CD14-positive monocyte (primary cell): ENCODE results near the gene DENND1B. TPM values are rescaled to one million over a fixed set of nuclear protein-coding genes. Genes with fewer than 3 reads are reported as not detected.

Experiments
- DNase-seq, 3 donors: peaks; one replicate each; pipeline ENCODE4 v3.0.0-alpha.2; 2011 to 2022
- H2AFZ ChIP-seq: 2 replicates; pipeline ENCODE4 v1.6.0; 2012; ENCODE audit warnings: mild to moderate bottlenecking, low read depth, low read length, inconsistent platforms; ENCODE audit not compliant: insufficient read depth, poor library complexity, severe bottlenecking
- H3K27ac ChIP-seq, 2 donors: 1 replicate in 1 of 2; 2 replicates in 1 of 2; pipeline ENCODE4 v1.5.1; 2012 to 2013; ENCODE audit warnings: low read length in 2 of 2, control low read depth in 1 of 2, inconsistent platforms in 1 of 2, low read depth in 1 of 2, mild to moderate bottlenecking in 1 of 2
- H3K27me3 ChIP-seq, 2 donors: one replicate each; pipeline versions ENCODE4 v1.6.0 to v1.6.1; 2011 to 2013; ENCODE audit warnings: low read length in 2 of 2; ENCODE audit not compliant: control insufficient read depth in 2 of 2, insufficient read depth in 2 of 2
- H3K36me3 ChIP-seq, 2 donors: replicated peaks in 1 of 2; 1 replicate in 1 of 2; 2 replicates in 1 of 2; pipeline versions ENCODE4 v1.5.1 to v1.6.1; 2012 to 2013; ENCODE audit warnings: low read length in 2 of 2, control low read depth in 1 of 2, inconsistent platforms in 1 of 2, mild to moderate bottlenecking in 1 of 2; ENCODE audit not compliant: insufficient read depth in 2 of 2, control insufficient read depth in 1 of 2
- H3K4me1 ChIP-seq, 2 donors: 1 replicate in 1 of 2; 2 replicates in 1 of 2; pipeline versions ENCODE4 v1.5.1 to v1.6.1; 2012 to 2013; ENCODE audit warnings: low read length in 2 of 2, control low read depth in 1 of 2, inconsistent platforms in 1 of 2, mild to moderate bottlenecking in 1 of 2, moderate library complexity in 1 of 2; ENCODE audit not compliant: insufficient read depth in 2 of 2, control insufficient read depth in 1 of 2
- H3K4me2 ChIP-seq: replicated peaks from 2 replicates; pipeline ENCODE3; 2012; ENCODE audit warnings: low read length, moderate library complexity, mild to moderate bottlenecking; ENCODE audit not compliant: poor library complexity, severe bottlenecking; ENCODE audit errors: extremely low read depth
- H3K4me3 ChIP-seq, 3 experiments: fragments of 200-600 bp in 1 of 3; sonication (generic) in 1 of 3; replicated peaks in 1 of 3; 1 replicate in 2 of 3; 2 replicates in 1 of 3; pipeline ENCODE4 v1.5.1; 2011 to 2013; ENCODE audit warnings: low read length in 3 of 3, mild to moderate bottlenecking in 3 of 3, control low read depth in 2 of 3, low read depth in 2 of 3, inconsistent platforms in 1 of 3, moderate library complexity in 1 of 3
- H3K79me2 ChIP-seq: 2 replicates; pipeline ENCODE4 v1.6.0; 2012; ENCODE audit warnings: mild to moderate bottlenecking, control low read depth, inconsistent platforms, low read length, moderate library complexity; ENCODE audit not compliant: insufficient read depth
- H3K9ac ChIP-seq: 2 replicates; pipeline ENCODE4 v1.6.0; 2017; ENCODE audit warnings: low read length, mild to moderate bottlenecking; ENCODE audit not compliant: insufficient read depth, poor library complexity, severe bottlenecking
- H3K9me3 ChIP-seq, 2 donors: replicated peaks in 1 of 2; 1 replicate in 1 of 2; 2 replicates in 1 of 2; pipeline versions ENCODE4 v1.5.1 to v1.6.1; 2012 to 2013; ENCODE audit warnings: low read length in 2 of 2, control low read depth in 1 of 2; ENCODE audit not compliant: control insufficient read depth in 1 of 2, insufficient read depth in 1 of 2
- H4K20me1 ChIP-seq: 2 replicates; pipeline ENCODE4 v1.6.0; 2012; ENCODE audit warnings: mild to moderate bottlenecking, low read length, control low read depth, moderate library complexity; ENCODE audit not compliant: insufficient read depth
- H3K27ac Mint-ChIP-seq, 7 donors: one replicate each; pipeline ENCODE4 v1.8.0; 2020; ENCODE audit warnings: mild to moderate bottlenecking in 7 of 7, mixed read lengths in 7 of 7, moderate library complexity in 6 of 7, inconsistent platforms in 2 of 7
- H3K27me3 Mint-ChIP-seq, 3 donors: one replicate each; pipeline ENCODE4 v1.8.0; 2021 to 2022; ENCODE audit warnings: low read depth in 3 of 3, mild to moderate bottlenecking in 3 of 3, mixed read lengths in 3 of 3, moderate library complexity in 3 of 3, inconsistent platforms in 1 of 3
- H3K36me3 Mint-ChIP-seq, 2 donors: one replicate each; pipeline ENCODE4 v1.8.0; 2020; ENCODE audit warnings: mixed read lengths in 2 of 2, inconsistent platforms in 1 of 2, mild to moderate bottlenecking in 1 of 2
- H3K4me1 Mint-ChIP-seq: one replicate; pipeline ENCODE4 v1.8.0; 2020; ENCODE audit warnings: mild to moderate bottlenecking, mixed read lengths
- H3K4me3 Mint-ChIP-seq, 2 donors: one replicate each; pipeline ENCODE4 v1.8.0; 2020; ENCODE audit warnings: mild to moderate bottlenecking in 2 of 2, mixed read lengths in 2 of 2, moderate library complexity in 1 of 2
- H3K9me3 Mint-ChIP-seq, 7 donors: one replicate each; pipeline ENCODE4 v1.8.0; 2020 to 2022; ENCODE audit warnings: mixed read lengths in 7 of 7, mild to moderate bottlenecking in 6 of 7, moderate library complexity in 6 of 7, inconsistent platforms in 2 of 7
- WGBS: methylation state at CpG from one replicate; pipeline ENCODE4 v1.1.5; 2013; ENCODE audit warnings: missing lambda C conversion rate; ENCODE audit not compliant: insufficient coverage; 5-methylcytosine and 5-hydroxymethylcytosine counted together
- intact Hi-C, 2 donors: fragments of 100-400 bp; cut with micrococcal nuclease; formaldehyde crosslinking; loops; one replicate each; pipeline versions ENCODE4 v1.15.0 to v1.15.1; 2023
- polyA plus RNA-seq, 3 donors: library from polyadenylated mRNA; depleted of rRNA in 1 of 3; unstranded in 2 of 3; stranded (reverse) in 1 of 3; fragments of 300-500 nt in 2 of 3; fragments of >200 nt in 1 of 3; fragmentation: Illumina TruSeq in 2 of 3; gene quantifications; 1 replicate in 2 of 3; 2 replicates in 1 of 3; pipeline ENCODE4 v1.2.3, GENCODE V29; 2012 to 2021
- TF ChIP-seq, protein P1 (sequence below): fragments of 200-600 bp; IDR thresholded peaks from one replicate; pipeline ENCODE4 v1.8.0; 2022; ENCODE audit warnings: antibody characterized with exemption, mild to moderate bottlenecking

DENND1B gene
- polyA plus RNA-seq, 3 donors: 3.0 to 8.2 (median 5.7) TPM

GRCh38 chr1:197486946-197487345, 288.3 kb downstream of the DENND1B start:
- no peak overlapping the region for H3K4me3 ChIP-seq
- H3K4me1 ChIP-seq: no peaks in the 10 kb centered on the region
- H4K20me1 ChIP-seq: no peaks in the 10 kb centered on the region
- H3K9me3 ChIP-seq: no peaks in the 10 kb centered on the region
- H3K27ac ChIP-seq: no peak overlapping the region
- no peak overlapping the region for H3K4me2 ChIP-seq
- intact Hi-C loops: no loop called here
- WGBS: 100% methylated on average over 1 of the region's 2 CpGs
- Mint-ChIP-seq H3K27ac (no peak overlapping the region), H3K36me3 (no peaks in the 10 kb centered on the region), H3K9me3 (peaks cover 0 to 10% (median 3%) of the 10 kb centered on the region in 7 donors), H3K4me3 (no peak overlapping the region), H3K27me3 (no peaks in the 10 kb centered on the region), H3K4me1 (peaks cover 2% of the 10 kb centered on the region)
- H2AFZ ChIP-seq: no peak overlapping the region
- TF ChIP-seq, protein P1, sequence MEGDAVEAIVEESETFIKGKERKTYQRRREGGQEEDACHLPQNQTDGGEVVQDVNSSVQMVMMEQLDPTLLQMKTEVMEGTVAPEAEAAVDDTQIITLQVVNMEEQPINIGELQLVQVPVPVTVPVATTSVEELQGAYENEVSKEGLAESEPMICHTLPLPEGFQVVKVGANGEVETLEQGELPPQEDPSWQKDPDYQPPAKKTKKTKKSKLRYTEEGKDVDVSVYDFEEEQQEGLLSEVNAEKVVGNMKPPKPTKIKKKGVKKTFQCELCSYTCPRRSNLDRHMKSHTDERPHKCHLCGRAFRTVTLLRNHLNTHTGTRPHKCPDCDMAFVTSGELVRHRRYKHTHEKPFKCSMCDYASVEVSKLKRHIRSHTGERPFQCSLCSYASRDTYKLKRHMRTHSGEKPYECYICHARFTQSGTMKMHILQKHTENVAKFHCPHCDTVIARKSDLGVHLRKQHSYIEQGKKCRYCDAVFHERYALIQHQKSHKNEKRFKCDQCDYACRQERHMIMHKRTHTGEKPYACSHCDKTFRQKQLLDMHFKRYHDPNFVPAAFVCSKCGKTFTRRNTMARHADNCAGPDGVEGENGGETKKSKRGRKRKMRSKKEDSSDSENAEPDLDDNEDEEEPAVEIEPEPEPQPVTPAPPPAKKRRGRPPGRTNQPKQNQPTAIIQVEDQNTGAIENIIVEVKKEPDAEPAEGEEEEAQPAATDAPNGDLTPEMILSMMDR: no peak
- H3K79me2 ChIP-seq: no peaks in the 10 kb centered on the region
- H3K36me3 ChIP-seq: no peaks in the 10 kb centered on the region
- H3K27me3 ChIP-seq: no peaks in the 10 kb centered on the region
- H3K9ac ChIP-seq: no peak overlapping the region
- no peak for DNase-seq

GRCh38 chr1:197485790-197486189, 289.5 kb downstream of the DENND1B start:
- Mint-ChIP-seq H3K27ac (peak overlapping the region in 2 of 7 donors; percentile 9 to 14), H3K36me3 (no peaks in the 10 kb centered on the region), H3K9me3 (peaks cover 0 to 9% (median 3%) of the 10 kb centered on the region in 7 donors), H3K4me3 (no peak overlapping the region), H3K27me3 (no peaks in the 10 kb centered on the region), H3K4me1 (peaks cover 2% of the 10 kb centered on the region)
- no peak overlapping the region for H3K4me2 ChIP-seq
- no peak for DNase-seq
- no peaks in the 10 kb centered on the region for H3K9me3 ChIP-seq
- H3K27ac ChIP-seq: no peak overlapping the region
- H3K79me2 ChIP-seq: no peaks in the 10 kb centered on the region
- no peaks in the 10 kb centered on the region for H4K20me1 ChIP-seq
- H3K4me3 ChIP-seq: no peak overlapping the region
- WGBS: no CpG with 5 or more reads among the region's 3 CpGs
- H2AFZ ChIP-seq: no peak overlapping the region
- intact Hi-C loops: no loop called here
- TF ChIP-seq, protein P1: no peak
- H3K9ac ChIP-seq: no peak overlapping the region
- no peaks in the 10 kb centered on the region for H3K4me1 ChIP-seq
- H3K36me3 ChIP-seq: no peaks in the 10 kb centered on the region
- H3K27me3 ChIP-seq: no peaks in the 10 kb centered on the region
